H1 (cell line): Measurements from ENCODE around the gene MNX1. TPM values are rescaled to one million over a fixed set of nuclear protein-coding genes. Genes with fewer than 3 reads are reported as not detected.
A peak's percentile ranks its signal among the peaks of the same experiment; 100 is the strongest.

Experiments
- CTCF ChIA-PET: fragments of 300-600 bp; sonication (Branson Sonifier 250); formaldehyde crosslinking; loops from one replicate; lab custom pipeline; 2021; ENCODE audit not compliant: partially characterized antibody; lab: Charles Lee
- POLR2A ChIA-PET: fragments of 300-600 bp; sonication (Branson Sonifier 250); formaldehyde crosslinking; loops from one replicate; lab custom pipeline; 2021; ENCODE audit warnings: inconsistent platforms; ENCODE audit not compliant: partially characterized antibody; lab: Charles Lee
- DNase-seq, 2 experiments: peaks; one replicate each; pipeline versions ENCODE4 v3.0.0 to v3.0.0-alpha.2; 2010 to 2022; ENCODE audit warnings: low spot score in 2 of 2, low read depth in 1 of 2, mixed read lengths in 1 of 2
- FAIRE-seq: peaks from 2 replicates; lab custom pipeline; 2011; peaks lifted over from hg19 to GRCh38; lab: Jason Lieb, UNC
- H2AFZ ChIP-seq: 2 replicates; pipeline ENCODE4 v1.8.1; 2012; ENCODE audit warnings: low read length, inconsistent platforms
- H2AK5ac ChIP-seq: 2 replicates; pipeline ENCODE4 v1.6.1; 2013; ENCODE audit warnings: low read depth, low read length
- H2BK120ac ChIP-seq: replicated peaks from 2 replicates; pipeline ENCODE3; 2013; ENCODE audit warnings: low read depth, low read length, inconsistent platforms
- H2BK12ac ChIP-seq: 2 replicates; pipeline ENCODE4 v1.6.1; 2013; ENCODE audit warnings: low read depth, low read length
- H2BK15ac ChIP-seq: 2 replicates; pipeline ENCODE4 v1.6.1; 2013; ENCODE audit warnings: low read length
- H2BK20ac ChIP-seq: 2 replicates; pipeline ENCODE4 v1.6.1; 2013; ENCODE audit warnings: low read length
- H2BK5ac ChIP-seq: 2 replicates; pipeline ENCODE4 v1.6.1; 2013; ENCODE audit warnings: low read depth, low read length
- H3K14ac ChIP-seq: 2 replicates; pipeline ENCODE4 v1.6.1; 2013; ENCODE audit warnings: inconsistent platforms; ENCODE audit not compliant: insufficient read length
- H3K18ac ChIP-seq: 2 replicates; pipeline ENCODE4 v1.6.1; 2013; ENCODE audit warnings: low read length; ENCODE audit errors: extremely low read depth
- H3K23ac ChIP-seq: 2 replicates; pipeline ENCODE4 v1.6.1; 2013; ENCODE audit warnings: inconsistent platforms; ENCODE audit not compliant: insufficient read length
- H3K23me2 ChIP-seq: 2 replicates; pipeline ENCODE4 v1.6.1; 2013; ENCODE audit warnings: low read depth, low read length
- H3K27ac ChIP-seq: 2 replicates; pipeline ENCODE4 v1.6.1; 2011; ENCODE audit warnings: low read depth, low read length, inconsistent platforms
- H3K27me3 ChIP-seq, 4 experiments: replicated peaks in 1 of 4; 1 replicate in 1 of 4; 2 replicates in 3 of 4; pipeline versions ENCODE4 v1.6.1 to v1.8.1; 2011 to 2013; ENCODE audit warnings: low read length in 3 of 4, mild to moderate bottlenecking in 3 of 4, inconsistent platforms in 2 of 4, mixed read lengths in 2 of 4, moderate library complexity in 1 of 4; ENCODE audit not compliant: control insufficient read depth in 3 of 4, insufficient read depth in 3 of 4; ENCODE audit errors: extremely low read depth in 1 of 4
- H3K36me3 ChIP-seq, 4 experiments: 2 replicates each; pipeline versions ENCODE4 v1.6.1 to v1.8.1; 2011 to 2013; ENCODE audit warnings: mild to moderate bottlenecking in 4 of 4, low read length in 3 of 4, moderate library complexity in 2 of 4, control low read depth in 1 of 4, inconsistent platforms in 1 of 4; ENCODE audit not compliant: insufficient read depth in 4 of 4, control insufficient read depth in 2 of 4
- H3K4ac ChIP-seq: replicated peaks from 2 replicates; pipeline ENCODE3; 2013; ENCODE audit warnings: low read length, low read depth, mixed read lengths, inconsistent platforms; ENCODE audit not compliant: insufficient read length
- H3K4me1 ChIP-seq, 4 experiments: replicated peaks in 1 of 4; 1 replicate in 1 of 4; 2 replicates in 3 of 4; pipeline versions ENCODE4 v1.6.1 to v1.8.1; 2011 to 2013; ENCODE audit warnings: low read length in 3 of 4, inconsistent platforms in 2 of 4, mixed read lengths in 1 of 4; ENCODE audit not compliant: insufficient read depth in 4 of 4, control insufficient read depth in 3 of 4
- H3K4me2 ChIP-seq, 2 experiments: 2 replicates each; pipeline versions ENCODE4 v1.6.1 to v1.8.1; 2011 to 2013; ENCODE audit warnings: low read depth in 2 of 2, low read length in 2 of 2, control low read depth in 1 of 2, inconsistent platforms in 1 of 2, mild to moderate bottlenecking in 1 of 2; ENCODE audit not compliant: insufficient read depth in 1 of 2
- H3K4me3 ChIP-seq, 4 experiments: fragments of 200-600, 300-600 bp in 1 of 4; sonication (generic), shearing (Covaris generic), sonication (Bioruptor Twin) in 1 of 4; 2 replicates each; pipeline versions ENCODE4 v1.5.1 to v1.8.1; 2011 to 2016; ENCODE audit warnings: low read length in 4 of 4, low read depth in 3 of 4, control low read depth in 2 of 4, inconsistent platforms in 2 of 4, mild to moderate bottlenecking in 2 of 4, mixed read lengths in 1 of 4, moderate library complexity in 1 of 4; ENCODE audit not compliant: insufficient read depth in 2 of 4; ENCODE audit errors: extremely low read depth in 1 of 4
- H3K56ac ChIP-seq: replicated peaks from 2 replicates; pipeline ENCODE3; 2013; ENCODE audit warnings: low read depth, mild to moderate bottlenecking, mixed read lengths, low read length, inconsistent platforms; ENCODE audit not compliant: insufficient read length
- H3K79me1 ChIP-seq: 2 replicates; pipeline ENCODE4 v1.6.1; 2013; ENCODE audit warnings: low read depth, low read length, control low read depth
- H3K79me2 ChIP-seq, 2 experiments: 2 replicates each; pipeline versions ENCODE4 v1.6.1 to v1.8.1; 2012 to 2013; ENCODE audit warnings: low read length in 2 of 2, mild to moderate bottlenecking in 2 of 2, inconsistent platforms in 1 of 2; ENCODE audit not compliant: insufficient read depth in 2 of 2, control insufficient read depth in 1 of 2
- H3K9ac ChIP-seq, 4 experiments: replicated peaks in 1 of 4; 1 replicate in 1 of 4; 2 replicates in 3 of 4; pipeline versions ENCODE4 v1.6.1 to v1.8.1; 2011 to 2013; ENCODE audit warnings: low read depth in 3 of 4, low read length in 3 of 4, control low read depth in 2 of 4, mild to moderate bottlenecking in 2 of 4, moderate library complexity in 2 of 4, inconsistent platforms in 1 of 4; ENCODE audit errors: extremely low read depth in 1 of 4
- H3K9me3 ChIP-seq, 2 experiments: 2 replicates each; pipeline versions ENCODE4 v1.6.1 to v1.8.1; 2012 to 2013; ENCODE audit warnings: mild to moderate bottlenecking in 2 of 2, moderate library complexity in 2 of 2, control low read depth in 1 of 2, inconsistent platforms in 1 of 2, low read depth in 1 of 2, low read length in 1 of 2, mixed read lengths in 1 of 2; ENCODE audit not compliant: insufficient read depth in 2 of 2
- H4K20me1 ChIP-seq, 2 experiments: replicated peaks in 1 of 2; 2 replicates each; pipeline versions ENCODE3 to v1.8.1; 2011 to 2013; ENCODE audit warnings: inconsistent platforms in 2 of 2, low read length in 2 of 2, mild to moderate bottlenecking in 1 of 2; ENCODE audit not compliant: insufficient read depth in 2 of 2, control insufficient read depth in 1 of 2
- H4K5ac ChIP-seq: 2 replicates; pipeline ENCODE4 v1.6.1; 2013; ENCODE audit warnings: low read length, low read depth, mixed read lengths, inconsistent platforms; ENCODE audit not compliant: insufficient read length
- H4K8ac ChIP-seq: 2 replicates; pipeline ENCODE4 v1.8.0; 2013; ENCODE audit warnings: mild to moderate bottlenecking, moderate library complexity, low read length, inconsistent platforms; ENCODE audit not compliant: insufficient read depth; ENCODE audit errors: extremely low read depth
- H4K91ac ChIP-seq: replicated peaks from 2 replicates; pipeline ENCODE3; 2013; ENCODE audit warnings: low read length, mixed read lengths, inconsistent platforms; ENCODE audit not compliant: insufficient read length
- EZH2 ChIP-seq: fragments of 200-600 bp; sonication (generic); IDR thresholded peaks from 2 replicates; pipeline ENCODE4 v1.7.1; 2012; ENCODE audit warnings: low read depth, mild to moderate bottlenecking, moderate library complexity, low read length, inconsistent platforms; ENCODE audit not compliant: severe bottlenecking
- HDAC2 ChIP-seq, 2 experiments: fragments of 300-600 bp in 1 of 2; sonication (generic) in 1 of 2; IDR thresholded peaks; 2 replicates each; pipeline ENCODE4 v1.6.1; 2011 to 2012; ENCODE audit warnings: low read depth in 2 of 2, low read length in 2 of 2, mild to moderate bottlenecking in 2 of 2, moderate library complexity in 2 of 2, borderline replicate concordance in 1 of 2, inconsistent platforms in 1 of 2
- NRF1 ChIP-seq: IDR thresholded peaks from 2 replicates; pipeline ENCODE4 v1.6.1; 2011; ENCODE audit warnings: mild to moderate bottlenecking, low read depth, low read length, improper control_type of control experiment
- PHF8 ChIP-seq: fragments of 200-600 bp; sonication (generic); conservative IDR thresholded peaks from 2 replicates; pipeline ENCODE4 v1.7.1; 2012; ENCODE audit warnings: low read depth, mild to moderate bottlenecking, inconsistent platforms, low read length, moderate library complexity
- RFX5 ChIP-seq: IDR thresholded peaks from 2 replicates; pipeline ENCODE4 v1.6.1; 2011; ENCODE audit warnings: low read depth, low read length, improper control_type of control experiment, borderline replicate concordance
- RNF2 ChIP-seq: fragments of 200-900, 300-1000 bp; sonication (generic); IDR thresholded peaks from 2 replicates; pipeline ENCODE4 v1.7.1; 2016; ENCODE audit warnings: borderline replicate concordance, low read depth, mild to moderate bottlenecking, antibody characterized with exemption, low read length; ENCODE audit not compliant: poor library complexity, severe bottlenecking; ENCODE audit errors: missing control alignments
- SP1 ChIP-seq: IDR thresholded peaks from 2 replicates; pipeline ENCODE4 v1.6.1; 2011; ENCODE audit warnings: low read depth, low read length
- SUZ12 ChIP-seq: fragments of 200-600 bp; sonication (generic); IDR thresholded peaks from 2 replicates; pipeline ENCODE4 v1.6.1; 2012; ENCODE audit warnings: mild to moderate bottlenecking, inconsistent platforms, low read length, moderate library complexity, mixed read lengths
- TAF7 ChIP-seq: optimal IDR thresholded peaks from 2 replicates; pipeline ENCODE3; 2011; ENCODE audit warnings: low read depth, mild to moderate bottlenecking, inconsistent platforms, low read length, moderate library complexity, borderline replicate concordance
- WGBS, 2 experiments: shearing (Covaris generic) in 1 of 2; methylation state at CpG; one replicate each; pipeline versions ENCODE4 v1.1.6 to v1.1.7; 2013 to 2015; ENCODE audit warnings: low lambda C conversion rate in 2 of 2, mixed read lengths in 2 of 2, inconsistent platforms in 1 of 2, low coverage in 1 of 2, missing lambda C conversion rate in 1 of 2; ENCODE audit not compliant: insufficient replicate concordance in 2 of 2, insufficient coverage in 1 of 2, insufficient read length in 1 of 2; ENCODE audit errors: extremely low coverage in 1 of 2, missing lambda C conversion rate in 1 of 2; 5-methylcytosine and 5-hydroxymethylcytosine counted together
- polyA plus RNA-seq, 7 experiments: library from polyadenylated mRNA; depleted of rRNA in 3 of 7; stranded (reverse) in 5 of 7; unstranded in 2 of 7; fragments of >200 nt in 5 of 7; fragments of 200-250 nt in 2 of 7; gene quantifications; 1 replicate in 5 of 7; 2 replicates in 1 of 7; 4 replicates in 1 of 7; pipeline versions ENCODE4 v1.2.1 to v1.2.3, GENCODE V29; 2011 to 2013; ENCODE audit warnings: missing spikeins in 2 of 7, mixed read lengths in 2 of 7
- total RNA-seq: library from RNA; stranded (reverse); fragmentation: NEBNext Ultra II Directional; extraction: Animal tissue kit (Norgen Biotek cat#: 25700); gene quantifications from 2 replicates; pipeline ENCODE4 v1.2.1, GENCODE V29; 2021

MNX1 gene
- total and polyA plus RNA-seq, 2 of the 8 experiments (the other 6 are each of a cell fraction or from before 2014, with no cell fraction given) = 0.39 TPM; not detected in 1

DNA sequence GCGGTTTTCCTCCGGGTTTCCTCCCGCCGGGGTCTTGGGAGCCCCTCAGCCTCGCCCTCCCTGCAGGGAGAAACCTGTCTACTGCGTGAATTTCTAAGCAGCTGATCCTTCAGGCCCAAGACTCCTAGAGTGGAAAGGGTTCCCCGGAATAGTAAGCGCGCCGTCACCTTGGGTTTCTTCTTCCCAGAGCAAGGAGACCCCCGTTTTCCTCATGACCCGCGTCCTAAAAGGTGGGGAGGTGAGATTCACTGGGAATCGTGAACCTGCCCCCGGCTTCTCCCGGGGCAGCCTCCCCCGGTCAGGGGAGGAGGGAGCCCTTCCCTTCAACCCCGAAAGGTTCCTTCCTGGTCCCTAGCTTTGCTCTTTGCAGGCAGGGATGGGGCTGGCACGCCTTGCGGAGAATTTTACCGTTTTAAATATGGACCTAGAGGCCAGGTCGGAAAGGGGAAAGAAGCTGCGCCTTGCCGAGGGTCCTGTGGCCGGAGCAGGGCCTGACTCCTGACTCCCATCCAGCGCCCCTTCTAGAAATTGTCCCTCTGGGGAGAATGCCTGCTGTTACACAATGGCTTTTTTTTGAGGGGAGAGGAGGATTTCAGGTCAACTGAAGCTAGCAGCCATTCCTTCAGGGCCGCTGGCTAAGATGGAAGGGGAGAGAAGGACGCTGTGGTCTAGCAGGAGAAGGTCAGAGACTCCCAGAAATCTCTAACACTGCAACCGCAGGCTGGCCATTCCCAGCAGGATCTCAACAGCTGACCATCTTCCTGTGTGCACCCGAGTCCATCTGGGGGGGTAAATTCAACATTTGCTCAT lies 11.6 kb upstream of the MNX1 start:
- Histone ChIP-seq H3K14ac (no peak overlapping the region), H2AFZ (no peak overlapping the region), H3K36me3 (peaks cover 0 to 5% (median 0%) of the 10 kb centered on the region in 4 experiments; a peak in 1 of 8 replicates), H3K4me2 (peak overlapping the region; percentile 53 to 62), H3K79me2 (no peaks in the 10 kb centered on the region), H3K4me3 (peak overlapping the region in 1 of 4 experiments; percentile 51; a peak in 3 of 8 replicates), H3K27ac (no peak overlapping the region), H3K9me3 (no peaks in the 10 kb centered on the region), H3K9ac (no peak overlapping the region), H4K20me1 (peaks cover 10 to 16% of the 10 kb centered on the region in 2 experiments), H2BK5ac (no peak overlapping the region), H3K23ac (no peak overlapping the region), H2AK5ac (no peak overlapping the region), H2BK12ac (0 out of 2 replicates have a peak overlapping the region, but pooled peaks have one; percentile 27), H3K18ac (no peak overlapping the region), H3K4ac (no peak overlapping the region), H3K79me1 (no peaks in the 10 kb centered on the region), H3K56ac (no peak overlapping the region), H4K5ac (no peak overlapping the region)
- 7% methylated on average over 27 of the region's 30 CpGs; no CpG with 5 or more reads in 1 of the 2 experiments for WGBS, 2 experiments
- TF ChIP-seq PHF8 (no peak), TAF7 (no peak), RNF2 (peak; percentile 70), NRF1 (no peak), SUZ12 (peak; percentile 84), SP1 (no peak), EZH2 (peak; percentile 83), RFX5 (no peak), HDAC2 (IDR thresholded peaks at IDR 0.05; ENCODE audit: borderline replicate concordance in 1 of 2, low read depth in 2 of 2, low read length in 2 of 2) (no peak)
- TF ChIP-seq, all 59 proteins: peak for 3
- peaks cover 4% of the 10 kb centered on the region; the same call in 1 of the 2 replicates for H3K23me2 ChIP-seq
- CTCF ChIA-PET = interaction anchor here (0.8 kb wide), 2 partner anchors 109 to 114 kb away, joined by 3 to 4 read pairs; no protein-coding TSS in a partner anchor
- H3K27me3 ChIP-seq = peaks cover 75 to 100% (median 84%) of the 10 kb centered on the region in 4 experiments
- no peak overlapping the region for H4K8ac ChIP-seq
- H2BK15ac ChIP-seq = no peak overlapping the region
- POLR2A ChIA-PET = interaction anchor here (1.0 to 1.2 kb wide), 3 partner anchors 12 to 22 kb away, joined by 3 to 7 read pairs (median 4); partner anchors contain the start of gene MNX1
- DNase-seq = peak in 1 of 2 experiments; percentile 59
- no peak overlapping the region for H2BK120ac ChIP-seq
- H3K4me1 ChIP-seq = peaks cover 5 to 40% (median 17%) of the 10 kb centered on the region in 4 experiments
- no peak overlapping the region for H4K91ac ChIP-seq
- FAIRE-seq = no peak
- H2BK20ac ChIP-seq = no peak overlapping the region
